Esophagus muscularis mucosa (tissue), 3 donors: Measurements from ENCODE around the gene LCE1E.

Source experiments
- EP300 ChIP-seq: sonication (generic); formaldehyde crosslinking; IDR thresholded peaks from one replicate; pipeline ENCODE4 v1.6.1; 2017; ENCODE audit warnings: antibody characterized with exemption
- POLR2A ChIP-seq: fragments of 450-650 bp; IDR thresholded peaks from one replicate; pipeline ENCODE4 v1.6.1; 2017; ENCODE audit warnings: antibody characterized with exemption, moderate library complexity, mild to moderate bottlenecking, low read depth
- POLR2AphosphoS5 ChIP-seq, 2 donors: sonication (generic); formaldehyde crosslinking; IDR thresholded peaks; one replicate each; pipeline ENCODE4 v1.6.1; 2017; ENCODE audit warnings: antibody characterized with exemption in 2 of 2

- no peak for TF ChIP-seq POLR2A
- TF ChIP-seq EP300 = no peak
- TF ChIP-seq POLR2AphosphoS5 (IDR thresholded peaks at IDR 0.05) = no peak
Observed at GRCh38 chr1:152760551-152761190, 25.4 kb upstream of the LCE1E start.
